Loucy (cell line): Measurements from ENCODE around the gene SLC5A4.

Experiments used
- CTCF ChIP-seq: fragments of 200-600 bp; sonication (generic); conservative IDR thresholded peaks from 2 replicates; pipeline ENCODE4 v1.5.1; 2014; ENCODE audit warnings: mild to moderate bottlenecking, antibody characterized with exemption, low read length
- EZH2phosphoT487 ChIP-seq: fragments of 200-600 bp; IDR thresholded peaks from 2 replicates; pipeline ENCODE4 v1.6.1; 2018; ENCODE audit warnings: antibody characterized with exemption, mild to moderate bottlenecking, moderate library complexity, borderline replicate concordance

GRCh38 chr22:32281072-32281471 lies 25.9 kb upstream of the SLC5A4 start:
- TF ChIP-seq CTCF: no peak
- no peak for TF ChIP-seq EZH2phosphoT487
